BJ (cell line): ENCODE measurements around the gene MRPS30. TPM values are rescaled to one million over a fixed set of nuclear protein-coding genes. Genes with fewer than 3 reads are reported as not detected.
"Not testable (repeated sequence)": the region's sequence is repeated elsewhere in the genome, so short reads cannot be mapped to it uniquely, and the experiment has no call there.

Experiments used
- CTCF ChIA-PET: fragments of 350-600 bp; formaldehyde crosslinking; extraction: SDS; loops from one replicate; lab custom pipeline; 2021; ENCODE audit warnings: antibody characterized with exemption, inconsistent platforms; lab: Yijun Ruan, JAX
- POLR2A ChIA-PET: fragments of 300-600 bp; sonication (Branson Sonifier 250); formaldehyde crosslinking; extraction: SDS; loops from one replicate; lab custom pipeline; 2021; ENCODE audit warnings: antibody characterized with exemption; lab: Charles Lee
- DNase-seq: peaks from one replicate; pipeline ENCODE4 v3.0.0-alpha.2; 2011; ENCODE audit warnings: low read depth
- H3K27me3 ChIP-seq: 2 replicates; pipeline ENCODE4 v1.6.0; 2011; ENCODE audit warnings: low read length; ENCODE audit not compliant: control insufficient read depth, insufficient read depth
- H3K36me3 ChIP-seq: 2 replicates; pipeline ENCODE4 v1.5.1; 2011; ENCODE audit warnings: low read length; ENCODE audit not compliant: control insufficient read depth, insufficient read depth
- H3K4me3 ChIP-seq: 2 replicates; pipeline ENCODE4 v1.5.1; 2011; ENCODE audit warnings: low read depth, mild to moderate bottlenecking, control low read depth, low read length
- polyA plus RNA-seq: library from polyadenylated mRNA; depleted of rRNA; stranded (reverse); fragments of >200 nt; gene quantifications from 2 replicates; pipeline ENCODE4 v1.2.3, GENCODE V29; 2011
- TF ChIP-seq, protein P1 (sequence below): IDR thresholded peaks from 2 replicates; pipeline ENCODE4 v1.5.1; 2011; ENCODE audit warnings: low read depth, mild to moderate bottlenecking, control low read depth, inconsistent platforms, low read length, moderate library complexity; ENCODE audit not compliant: insufficient read depth

The MRPS30 gene
- polyA plus RNA-seq, 1 experiment: 13.2 TPM

DNA sequence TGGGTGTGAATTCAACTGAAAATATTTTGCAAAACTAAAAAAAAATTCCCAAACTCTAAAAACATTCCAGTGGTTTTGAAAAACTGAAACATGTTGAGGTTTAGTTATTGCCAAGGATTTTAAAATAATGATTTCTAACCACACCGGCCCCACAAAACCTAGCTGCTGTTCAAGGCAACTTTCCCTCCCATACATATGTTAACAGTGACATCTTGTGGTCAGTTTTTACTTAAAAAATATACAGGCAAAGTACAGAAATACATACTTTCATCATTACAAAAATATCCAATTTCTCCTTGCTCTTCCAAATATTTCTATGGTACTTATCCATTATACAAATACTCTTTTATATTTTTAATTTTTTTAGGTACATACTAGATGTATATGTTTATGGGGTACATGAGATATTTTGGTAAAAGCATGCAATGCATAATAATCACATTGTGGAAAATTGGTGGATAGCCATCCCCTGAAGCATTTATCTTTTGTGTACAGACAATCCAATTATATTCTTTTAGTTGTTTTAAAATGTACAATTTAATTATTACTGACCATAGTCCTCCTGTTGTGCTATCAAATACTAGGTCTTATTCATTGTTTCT, 34.4 kb upstream of the MRPS30 start:
- POLR2A ChIA-PET: interaction anchor here (0.6 kb wide), 1 partner anchor 258 kb away, joined by 5 read pairs; no protein-coding TSS in a partner anchor
- Histone ChIP-seq H3K4me3 (no peak overlapping the region), H3K36me3 (no peaks in the 10 kb centered on the region), H3K27me3 (no peaks in the 10 kb centered on the region)
- DNase-seq: no peak
- TF ChIP-seq, protein P1, sequence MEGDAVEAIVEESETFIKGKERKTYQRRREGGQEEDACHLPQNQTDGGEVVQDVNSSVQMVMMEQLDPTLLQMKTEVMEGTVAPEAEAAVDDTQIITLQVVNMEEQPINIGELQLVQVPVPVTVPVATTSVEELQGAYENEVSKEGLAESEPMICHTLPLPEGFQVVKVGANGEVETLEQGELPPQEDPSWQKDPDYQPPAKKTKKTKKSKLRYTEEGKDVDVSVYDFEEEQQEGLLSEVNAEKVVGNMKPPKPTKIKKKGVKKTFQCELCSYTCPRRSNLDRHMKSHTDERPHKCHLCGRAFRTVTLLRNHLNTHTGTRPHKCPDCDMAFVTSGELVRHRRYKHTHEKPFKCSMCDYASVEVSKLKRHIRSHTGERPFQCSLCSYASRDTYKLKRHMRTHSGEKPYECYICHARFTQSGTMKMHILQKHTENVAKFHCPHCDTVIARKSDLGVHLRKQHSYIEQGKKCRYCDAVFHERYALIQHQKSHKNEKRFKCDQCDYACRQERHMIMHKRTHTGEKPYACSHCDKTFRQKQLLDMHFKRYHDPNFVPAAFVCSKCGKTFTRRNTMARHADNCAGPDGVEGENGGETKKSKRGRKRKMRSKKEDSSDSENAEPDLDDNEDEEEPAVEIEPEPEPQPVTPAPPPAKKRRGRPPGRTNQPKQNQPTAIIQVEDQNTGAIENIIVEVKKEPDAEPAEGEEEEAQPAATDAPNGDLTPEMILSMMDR: peak; percentile 43; the same call in 1 of the 2 replicates
- CTCF ChIA-PET: interaction anchor here (0.7 to 1.4 kb wide), 5 partner anchors 8 to 1148 kb away, joined by 3 to 7 read pairs (median 3); no protein-coding TSS in a partner anchor

DNA sequence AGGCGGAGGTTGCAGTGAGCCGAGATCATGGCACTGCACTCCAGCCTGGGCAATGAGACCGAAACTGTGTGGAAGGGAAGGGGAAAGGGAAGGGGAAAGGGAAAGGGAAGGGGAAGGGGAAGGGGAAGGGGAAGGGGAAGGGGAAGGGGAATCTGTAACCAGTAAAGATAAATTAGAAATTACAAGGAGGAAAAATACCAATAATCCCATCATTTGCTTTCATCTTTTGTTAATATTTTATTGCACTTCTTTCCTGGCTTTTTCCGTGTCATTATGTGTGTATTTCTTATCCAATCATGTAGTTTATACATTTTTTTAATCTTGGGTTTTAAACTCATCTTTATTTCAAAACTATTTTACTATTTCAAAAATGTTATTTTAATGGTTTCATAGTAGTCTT, 29.6 kb upstream of the MRPS30 start:
- H3K27me3 ChIP-seq: no peaks in the 10 kb centered on the region
- TF ChIP-seq, protein P1: no peak
- POLR2A ChIA-PET: no interaction called here

DNA sequence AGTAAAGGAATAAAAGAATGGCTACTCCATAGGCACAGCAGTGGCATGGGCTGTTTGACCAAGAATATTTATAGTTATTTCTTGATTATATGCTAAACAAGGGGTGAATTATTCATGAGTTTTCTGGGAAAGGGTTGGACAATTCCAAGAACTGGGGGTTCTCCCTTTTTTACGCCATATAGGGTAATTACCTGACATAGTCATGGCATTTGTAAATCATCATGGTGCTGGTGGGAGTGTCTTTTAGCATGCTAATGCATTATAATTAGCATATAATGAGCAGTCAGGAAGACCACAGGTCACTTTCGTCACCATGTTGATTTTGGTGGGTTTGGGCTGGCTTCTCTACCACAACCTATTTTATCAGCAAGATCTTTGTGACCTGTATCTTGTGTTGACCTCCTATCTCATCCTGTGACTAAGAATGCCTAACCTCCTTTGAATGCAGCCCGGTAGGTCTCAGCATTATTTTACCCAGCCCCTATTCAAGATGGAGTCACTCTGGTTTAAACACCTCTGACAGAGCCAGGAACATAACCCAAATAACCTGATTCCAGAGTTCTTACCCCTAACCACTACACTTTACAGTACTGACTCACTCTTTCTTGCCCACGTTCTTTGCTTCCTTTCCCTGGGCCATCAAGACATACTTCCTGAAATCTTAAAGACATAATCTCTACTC, 25.0 kb upstream of the MRPS30 start:
- Histone ChIP-seq H3K27me3 (no peaks in the 10 kb centered on the region), H3K4me3 (no peak overlapping the region), H3K36me3 (no peaks in the 10 kb centered on the region)
- CTCF ChIA-PET: no interaction called here
- TF ChIP-seq, protein P1: no peak
- POLR2A ChIA-PET: no interaction called here
- DNase-seq: no peak

More for the DNA sequence above, 29.6 kb upstream of the MRPS30 start:
- DNase-seq: no peak
- CTCF ChIA-PET: no interaction called here
- Histone ChIP-seq H3K4me3 (no peak overlapping the region), H3K36me3 (no peaks in the 10 kb centered on the region)

DNA sequence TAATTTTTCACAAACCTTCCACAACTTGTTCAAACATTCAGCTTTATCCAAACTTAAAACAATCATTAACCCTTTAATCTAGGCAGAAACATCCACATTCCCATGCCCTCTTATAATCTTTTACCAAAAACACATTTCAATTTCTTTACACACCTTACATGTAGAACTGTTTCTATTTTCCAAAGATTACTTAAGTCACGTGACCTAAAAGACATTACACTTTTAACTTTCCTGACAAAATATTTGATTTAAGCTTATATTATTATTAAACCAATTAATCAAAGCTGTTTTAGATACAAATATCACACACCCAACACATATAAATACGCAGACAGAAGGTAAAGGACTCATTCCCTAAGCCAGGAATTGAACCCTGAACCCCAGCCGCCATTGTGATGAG, 21.0 kb upstream of the MRPS30 start:
- TF ChIP-seq, protein P1: no peak
- CTCF ChIA-PET: no interaction called here
- Histone ChIP-seq H3K27me3 (no peaks in the 10 kb centered on the region), H3K36me3 (no peaks in the 10 kb centered on the region), H3K4me3 (no peak overlapping the region)
- POLR2A ChIA-PET: no interaction called here
- DNase-seq: no peak

DNA sequence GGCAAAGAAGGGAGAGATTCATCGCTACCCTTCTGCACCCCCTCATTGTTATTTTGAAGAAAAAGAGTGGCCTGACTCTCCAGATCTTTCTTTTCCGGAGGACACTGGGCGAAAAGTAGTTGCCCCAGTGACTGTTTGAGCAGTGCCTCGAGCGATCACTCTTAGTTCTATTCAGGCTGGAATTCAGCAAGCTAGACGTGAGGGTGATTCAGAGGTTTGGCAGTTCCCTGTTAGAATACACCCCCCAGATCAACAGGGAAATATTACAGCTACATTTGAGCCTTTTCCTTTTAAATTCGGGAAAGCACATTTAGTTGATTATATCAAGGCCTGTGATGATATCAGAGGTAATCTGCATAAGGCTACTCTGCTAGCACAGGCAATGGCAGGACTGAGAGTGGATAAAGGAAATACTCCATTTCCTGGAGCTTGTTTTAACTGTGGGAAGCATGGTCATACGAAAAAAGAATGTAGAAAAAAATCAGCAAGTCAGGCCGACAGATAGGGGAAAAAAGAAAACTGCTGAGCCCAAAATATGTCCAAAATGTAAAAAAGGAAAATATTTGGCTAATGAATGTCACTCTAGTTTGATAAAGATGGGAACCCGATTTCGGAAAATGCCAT, 19.3 kb upstream of the MRPS30 start:
- H3K36me3 ChIP-seq, DNase-seq, H3K4me3 ChIP-seq, POLR2A ChIA-PET, CTCF ChIA-PET, H3K27me3 ChIP-seq: not testable (repeated sequence)

DNA sequence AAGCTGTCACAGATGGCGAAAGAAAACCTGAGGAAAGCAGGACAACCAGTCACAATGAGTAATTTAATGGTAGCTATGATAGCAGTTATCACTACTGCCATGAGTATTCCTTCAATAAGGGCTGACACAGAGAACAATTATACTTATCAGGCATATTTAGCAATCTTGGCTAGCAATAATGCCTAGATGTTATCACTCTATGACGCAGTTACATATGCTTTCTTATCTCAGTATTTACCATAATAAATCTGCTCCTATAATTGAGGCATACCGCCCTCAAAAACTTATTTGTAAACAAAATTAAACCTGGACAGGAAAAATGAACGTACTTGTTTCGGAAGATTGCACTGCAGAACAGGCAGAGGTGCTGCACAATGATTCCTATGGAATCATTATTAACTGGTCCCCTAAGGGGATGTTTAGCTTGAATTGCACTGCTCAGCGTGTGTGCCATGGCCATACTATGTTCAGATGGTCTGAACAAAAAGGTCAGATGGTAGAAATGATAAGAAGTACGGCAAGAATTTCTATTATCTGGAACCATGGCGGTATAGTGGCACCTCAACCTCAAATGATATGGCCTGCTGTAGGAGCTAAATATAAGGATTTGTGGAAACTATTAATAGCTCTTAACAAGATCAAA, 16.6 kb upstream of the MRPS30 start:
- H3K27me3 ChIP-seq, H3K36me3 ChIP-seq, POLR2A ChIA-PET, DNase-seq, H3K4me3 ChIP-seq: not testable (repeated sequence)
- CTCF ChIA-PET: interaction anchor here (1.7 kb wide), 1 partner anchor 18 kb away, joined by 3 read pairs; no protein-coding TSS in a partner anchor
